IMR-90 (cell line): Measurements from ENCODE around the gene CUX1. TPM values are rescaled to one million over a fixed set of nuclear protein-coding genes. Genes with fewer than 3 reads are reported as not detected.

Experiments
- ATAC-seq: fragments of 200-7000 bp; cut with Tn5 transposase; 2 replicates; pipeline ENCODE4 v1.9.1; 2020; ENCODE audit warnings: low read depth, mild to moderate bottlenecking, moderate library complexity
- BruUV-seq: library from RNA; stranded (reverse); fragments of 400-500 nt; replicated peaks from 2 replicates; lab custom pipeline; 2021; lab: Mats Ljungman, UMichigan
- CTCF ChIA-PET: fragments of 300-600 bp; formaldehyde crosslinking; extraction: SDS; loops from one replicate; lab custom pipeline; 2021; ENCODE audit warnings: antibody characterized with exemption; lab: Yijun Ruan, JAX
- POLR2A ChIA-PET: fragments of 300-600 bp; sonication (Branson Sonifier 250); formaldehyde crosslinking; loops from one replicate; lab custom pipeline; 2022; ENCODE audit warnings: antibody characterized with exemption; ENCODE audit not compliant: unreplicated experiment; lab: Charles Lee
- DNase-seq: peaks from one replicate; pipeline ENCODE4 v3.0.0; 2013
- H2AFZ ChIP-seq: replicated peaks from 2 replicates; pipeline ENCODE3; 2013; ENCODE audit warnings: low read length, mild to moderate bottlenecking; ENCODE audit not compliant: poor library complexity
- H2AK5ac ChIP-seq: 2 replicates; pipeline ENCODE4 v1.6.1; 2013; ENCODE audit warnings: low read depth, low read length, inconsistent platforms
- H2AK9ac ChIP-seq: replicated peaks from 2 replicates; pipeline ENCODE3; 2013; ENCODE audit warnings: mild to moderate bottlenecking, low read depth, low read length, moderate library complexity; ENCODE audit not compliant: poor library complexity
- H2BK120ac ChIP-seq: 2 replicates; pipeline ENCODE4 v1.6.1; 2013; ENCODE audit warnings: low read depth, low read length, inconsistent platforms
- H2BK15ac ChIP-seq: 3 replicates; pipeline ENCODE4 v1.6.1; 2013; ENCODE audit warnings: low read depth, low read length, inconsistent platforms
- H2BK20ac ChIP-seq: 2 replicates; pipeline ENCODE4 v1.6.1; 2013; ENCODE audit warnings: low read depth, mild to moderate bottlenecking, inconsistent platforms, low read length, moderate library complexity
- H2BK5ac ChIP-seq: 2 replicates; pipeline ENCODE4 v1.6.1; 2013; ENCODE audit warnings: mild to moderate bottlenecking, low read depth, low read length, inconsistent platforms; ENCODE audit not compliant: poor library complexity, severe bottlenecking
- H3K14ac ChIP-seq: replicated peaks from 2 replicates; pipeline ENCODE4 v1.6.1; 2013; ENCODE audit warnings: low read depth, low read length, inconsistent platforms
- H3K18ac ChIP-seq: 2 replicates; pipeline ENCODE4 v1.6.1; 2013; ENCODE audit warnings: low read depth, low read length, control low read depth
- H3K23ac ChIP-seq: 2 replicates; pipeline ENCODE4 v1.6.1; 2013; ENCODE audit warnings: low read depth, low read length, inconsistent platforms
- H3K27ac ChIP-seq: 2 replicates; pipeline ENCODE4 v1.5.1; 2013; ENCODE audit warnings: mild to moderate bottlenecking, control low read depth, low read length; ENCODE audit not compliant: insufficient read depth
- H3K27me3 ChIP-seq: 2 replicates; pipeline ENCODE4 v1.6.1; 2013; ENCODE audit warnings: low read length; ENCODE audit not compliant: control insufficient read depth, insufficient read depth
- H3K36me3 ChIP-seq: 2 replicates; pipeline ENCODE4 v1.6.1; 2013; ENCODE audit warnings: low read length, mixed read lengths; ENCODE audit not compliant: control insufficient read depth, insufficient read depth
- H3K4ac ChIP-seq: 2 replicates; pipeline ENCODE4 v1.6.1; 2013; ENCODE audit warnings: low read depth, low read length, inconsistent platforms
- H3K4me1 ChIP-seq: 2 replicates; pipeline ENCODE4 v1.6.1; 2013; ENCODE audit warnings: low read length, mixed read lengths; ENCODE audit not compliant: control insufficient read depth, insufficient read depth
- H3K4me2 ChIP-seq: 2 replicates; pipeline ENCODE4 v1.6.1; 2013; ENCODE audit warnings: low read depth, mild to moderate bottlenecking, control low read depth, low read length, moderate library complexity
- H3K4me3 ChIP-seq: 2 replicates; pipeline ENCODE4 v1.5.1; 2013; ENCODE audit warnings: low read depth, mild to moderate bottlenecking, control low read depth, low read length, moderate library complexity; ENCODE audit not compliant: insufficient read depth
- H3K56ac ChIP-seq: 2 replicates; pipeline ENCODE4 v1.6.1; 2013; ENCODE audit warnings: low read length, inconsistent platforms; ENCODE audit not compliant: insufficient read depth; ENCODE audit errors: extremely low read depth
- H3K79me1 ChIP-seq, 2 experiments: 2 replicates each; pipeline ENCODE4 v1.6.1; 2013; ENCODE audit warnings: low read length in 2 of 2, inconsistent platforms in 1 of 2, low read depth in 1 of 2
- H3K9ac ChIP-seq: 2 replicates; pipeline ENCODE4 v1.6.1; 2013; ENCODE audit warnings: low read depth, low read length, control low read depth
- H3K9me1 ChIP-seq: 2 replicates; pipeline ENCODE4 v1.6.1; 2013; ENCODE audit warnings: low read length, inconsistent platforms; ENCODE audit not compliant: insufficient read depth
- H3K9me3 ChIP-seq: 2 replicates; pipeline ENCODE4 v1.6.1; 2013; ENCODE audit warnings: low read length; ENCODE audit not compliant: control insufficient read depth, insufficient read depth
- H4K20me1 ChIP-seq: 2 replicates; pipeline ENCODE4 v1.6.1; 2013; ENCODE audit warnings: low read length, inconsistent platforms; ENCODE audit not compliant: insufficient read depth
- H4K5ac ChIP-seq: 2 replicates; pipeline ENCODE4 v1.6.1; 2013; ENCODE audit warnings: mild to moderate bottlenecking, low read depth, low read length, control low read depth
- H4K8ac ChIP-seq, 2 experiments: 2 replicates each; pipeline ENCODE4 v1.6.1; 2013; ENCODE audit warnings: low read depth in 2 of 2, low read length in 2 of 2, control low read depth in 1 of 2, inconsistent platforms in 1 of 2
- H4K91ac ChIP-seq: 2 replicates; pipeline ENCODE4 v1.6.1; 2013; ENCODE audit warnings: low read depth, low read length, inconsistent platforms; ENCODE audit not compliant: insufficient read depth
- BHLHE40 ChIP-seq: fragments of 150-350 bp; IDR thresholded peaks from 2 replicates; pipeline ENCODE4 v1.6.1; 2016; ENCODE audit warnings: mild to moderate bottlenecking, low read depth, low read length
- CEBPB ChIP-seq: IDR thresholded peaks from 2 replicates; pipeline ENCODE4 v1.6.1; 2012; ENCODE audit warnings: low read depth, low read length, improper control_type of control experiment
- CHD1 ChIP-seq: IDR thresholded peaks from 2 replicates; pipeline ENCODE4 v1.6.1; 2012; ENCODE audit warnings: low read depth, low read length, improper control_type of control experiment
- CTCF ChIP-seq: conservative IDR thresholded peaks from 2 replicates; pipeline ENCODE4 v1.5.1; 2012; ENCODE audit warnings: mild to moderate bottlenecking, low read depth, low read length, improper control_type of control experiment
- ELK1 ChIP-seq: fragments of 150-350 bp; IDR thresholded peaks from 2 replicates; pipeline ENCODE4 v1.6.1; 2016; ENCODE audit warnings: low read depth, mild to moderate bottlenecking, low read length, moderate library complexity, borderline replicate concordance
- FOS ChIP-seq: fragments of 150-350 bp; IDR thresholded peaks from 2 replicates; pipeline ENCODE4 v1.6.1; 2016; ENCODE audit warnings: low read depth, low read length
- MAFK ChIP-seq: IDR thresholded peaks from 2 replicates; pipeline ENCODE4 v1.6.1; 2012; ENCODE audit warnings: low read depth, low read length, improper control_type of control experiment
- MAZ ChIP-seq: IDR thresholded peaks from 2 replicates; pipeline ENCODE4 v1.6.1; 2012; ENCODE audit warnings: low read depth, mild to moderate bottlenecking, low read length, improper control_type of control experiment, moderate library complexity, borderline replicate concordance
- MXI1 ChIP-seq: IDR thresholded peaks from 2 replicates; pipeline ENCODE4 v1.6.1; 2012; ENCODE audit warnings: low read depth, mild to moderate bottlenecking, low read length, moderate library complexity, borderline replicate concordance
- NFE2L2 ChIP-seq: fragments of 150-350 bp; IDR thresholded peaks from 2 replicates; pipeline ENCODE4 v1.6.1; 2016; ENCODE audit warnings: low read depth, mild to moderate bottlenecking, low read length
- POLR2A ChIP-seq: IDR thresholded peaks from 2 replicates; pipeline ENCODE4 v1.6.1; 2012; ENCODE audit warnings: mild to moderate bottlenecking, low read depth, low read length
- RAD21 ChIP-seq: IDR thresholded peaks from 2 replicates; pipeline ENCODE4 v1.6.1; 2012; ENCODE audit warnings: low read length, improper control_type of control experiment
- RCOR1 ChIP-seq: IDR thresholded peaks from 2 replicates; pipeline ENCODE4 v1.6.1; 2012; ENCODE audit warnings: mild to moderate bottlenecking, low read length, improper control_type of control experiment; ENCODE audit not compliant: insufficient replicate concordance
- RFX5 ChIP-seq: IDR thresholded peaks from 2 replicates; pipeline ENCODE4 v1.8.0; 2012; ENCODE audit warnings: low read depth, mild to moderate bottlenecking, low read length, moderate library complexity
- SMC3 ChIP-seq: fragments of 150-350 bp; IDR thresholded peaks from 2 replicates; pipeline ENCODE4 v1.6.1; 2016; ENCODE audit warnings: low read depth, mild to moderate bottlenecking, antibody characterized with exemption, low read length, moderate library complexity
- USF2 ChIP-seq: fragments of 150-350 bp; IDR thresholded peaks from 2 replicates; pipeline ENCODE4 v1.6.1; 2017; ENCODE audit warnings: mild to moderate bottlenecking, antibody characterized with exemption, low read length, low read depth
- WGBS, 2 experiments: methylation state at CpG; one replicate each; pipeline versions ENCODE4 v1.1.5 to v1.1.7; 2013; ENCODE audit warnings: missing lambda C conversion rate in 2 of 2; ENCODE audit not compliant: insufficient read length in 1 of 2; ENCODE audit errors: extremely low coverage in 2 of 2; 5-methylcytosine and 5-hydroxymethylcytosine counted together
- dilution Hi-C: fragments of 300-500 bp; cut with HindIII; formaldehyde crosslinking; loops from one replicate; pipeline ENCODE4 v1.14.3; 2018; ENCODE audit warnings: low sequenced_read_pairs; ENCODE audit not compliant: unreplicated experiment
- in situ Hi-C: fragments of 300-500 bp; cut with MboI; formaldehyde crosslinking; loops from 3 replicates; pipeline ENCODE4 v1.14.3; 2019; ENCODE audit warnings: low sequenced_read_pairs, inconsistent platforms, mixed read lengths
- intact Hi-C: fragments of 100-400 bp; cut with micrococcal nuclease; formaldehyde crosslinking; loops from 2 replicates; pipeline ENCODE4 v1.10.0; 2022
- polyA plus RNA-seq, 3 experiments: library from polyadenylated mRNA; depleted of rRNA; stranded (reverse); fragments of >200 nt; gene quantifications; 2 replicates each; pipeline ENCODE4 v1.2.3, GENCODE V29; 2012; ENCODE audit warnings: low replicate concordance in 1 of 3
- total RNA-seq: library from RNA; depleted of rRNA; stranded (reverse); fragments of >200 nt; gene quantifications from 2 replicates; pipeline ENCODE4 v1.2.3, GENCODE V29; 2012

The CUX1 gene
- total and polyA plus RNA-seq, 2 of the 4 experiments (the other 2 are of a cell fraction) = 19.7 to 46.4 TPM

GRCh38 chr7:102040569-102040968 lies 223.1 kb downstream of the CUX1 start:
- intact Hi-C loops = loop anchor here (10.0 kb wide), 2 partner anchors 116 to 226 kb away; partner anchors contain the start of gene CUX1
- Histone ChIP-seq H3K23ac (no peak overlapping the region), H2AK9ac (no peak overlapping the region), H3K9ac (no peak overlapping the region), H3K4me2 (no peak overlapping the region), H4K91ac (no peak overlapping the region), H3K27me3 (no peaks in the 10 kb centered on the region), H3K4me3 (no peak overlapping the region), H3K4me1 (peaks cover 12% of the 10 kb centered on the region), H3K14ac (no peak overlapping the region), H4K8ac (no peak overlapping the region), H2BK20ac (no peak overlapping the region), H3K56ac (no peak overlapping the region), H3K27ac (no peak overlapping the region), H2AFZ (no peak overlapping the region), H2BK15ac (no peak overlapping the region), H2BK5ac (no peak overlapping the region), H3K36me3 (peaks cover 3% of the 10 kb centered on the region; the same call in 1 of the 2 replicates), H4K20me1 (peaks cover 31% of the 10 kb centered on the region), H2AK5ac (no peak overlapping the region), H3K18ac (no peak overlapping the region), H4K5ac (no peak overlapping the region), H2BK120ac (no peak overlapping the region), H3K4ac (no peak overlapping the region), H3K79me1 (peaks cover 27 to 52% of the 10 kb centered on the region in 2 experiments; a peak in 3 of 4 replicates), H3K9me1 (peaks cover 17% of the 10 kb centered on the region), H3K9me3 (no peaks in the 10 kb centered on the region)
- TF ChIP-seq RFX5 (no peak), CEBPB (no peak), USF2 (no peak), SMC3 (no peak), MXI1 (no peak), ELK1 (no peak), CTCF (no peak), POLR2A (no peak), MAZ (no peak), RCOR1 (no peak), BHLHE40 (no peak), MAFK (no peak), FOS (no peak), NFE2L2 (no peak), CHD1 (no peak), RAD21 (no peak)
- no peak for ATAC-seq
- 92% methylated on average over 9 of the region's 11 CpGs; no CpG with 5 or more reads in 1 of the 2 experiments for WGBS, 2 experiments
- BruUV-seq = no TSS peak
- dilution Hi-C loops = no loop called here
- ChIA-PET CTCF (no interaction called here), POLR2A (no interaction called here)
- no peak for DNase-seq
- in situ Hi-C loops = no loop called here
